ENCODE results near the gene IL12RB2. TPM values are rescaled to one million over a fixed set of nuclear protein-coding genes. Genes with fewer than 3 reads are reported as not detected.

The IL12RB2 gene
- total and polyA plus RNA-seq, 2 experiments from 2014 or later = 0.79 to 1.7 TPM

GRCh38 chr1:67352211-67352610 lies 44.5 kb downstream of the IL12RB2 start (continued):
- no peak for TF ChIP-seq ZNF114 (CRISPR knock-in tag; IDR thresholded peaks at IDR 0.05)
- TF ChIP-seq ZNF331 (CRISPR knock-in tag; IDR thresholded peaks at IDR 0.05; ENCODE audit: low read depth) = no peak
- no peak for TF ChIP-seq JUNB (IDR thresholded peaks at IDR 0.05; ENCODE audit: unreplicated experiment)

DNA sequence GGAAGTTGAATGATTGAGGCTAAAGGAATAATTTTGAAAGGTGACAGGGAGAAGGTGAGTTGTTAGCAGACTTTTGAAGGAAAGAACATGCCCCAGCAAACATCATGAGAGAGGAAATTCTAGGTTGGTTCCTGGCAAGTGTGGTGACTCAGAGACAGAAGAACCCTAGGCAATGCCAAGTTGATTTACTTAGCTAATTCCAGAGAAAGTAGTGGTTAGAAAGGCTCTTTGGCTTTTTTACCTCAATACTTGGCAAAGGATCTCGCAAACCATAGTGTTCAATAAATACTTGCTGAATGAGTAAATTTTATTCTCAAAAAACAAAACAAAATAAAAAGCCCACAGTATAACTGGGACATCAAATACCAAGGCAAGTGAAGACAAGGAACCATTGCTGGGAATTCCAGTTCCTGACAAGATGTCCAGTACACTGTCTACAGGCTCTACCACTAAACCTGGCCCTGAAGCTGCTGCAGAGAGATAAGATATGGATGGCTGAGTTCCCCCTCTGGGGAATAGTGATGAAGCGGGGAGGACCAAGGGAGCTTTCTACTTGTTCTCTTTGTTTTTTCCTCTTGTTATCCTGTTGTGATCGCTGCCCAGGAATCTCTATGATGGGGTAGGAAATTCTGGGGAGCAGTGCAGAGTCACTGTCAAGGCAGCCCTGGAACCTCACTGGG lies 48.2 kb downstream of the IL12RB2 start:
- ATAC-seq = no peak; the same call in 2 of the 3 replicates
- no peaks in the 10 kb centered on the region for H3K9me3 Mint-ChIP-seq
- Histone ChIP-seq H3K4me3 (no peak overlapping the region), H4K20me1 (replicated peaks; ENCODE audit: insufficient read depth) (no peaks in the 10 kb centered on the region), H3K4me2 (no peak overlapping the region), H3K36me3 (ENCODE audit: insufficient read depth) (no peaks in the 10 kb centered on the region), H3K9me2 (ENCODE audit: insufficient read depth) (no peaks in the 10 kb centered on the region), H2AFZ (no peak overlapping the region), H3K79me2 (replicated peaks; ENCODE audit: insufficient read depth) (no peaks in the 10 kb centered on the region), H3K27me3 (ENCODE audit: insufficient read depth) (no peaks in the 10 kb centered on the region), H3F3A (replicated peaks; ENCODE audit: low read depth) (no peaks in the 10 kb centered on the region), H3K4me1 (ENCODE audit: insufficient read depth) (no peaks in the 10 kb centered on the region), H3K27ac (ENCODE audit: low read depth) (no peak overlapping the region)
- H3K4me3 Mint-ChIP-seq = no peak overlapping the region
- H3K27me3 Mint-ChIP-seq (ENCODE audit: insufficient read depth, low read depth, poor library complexity) = no peaks in the 10 kb centered on the region
- no peak overlapping the region for H3K27ac Mint-ChIP-seq
- no peaks in the 10 kb centered on the region for H3K4me1 Mint-ChIP-seq
- TF ChIP-seq REST (IDR thresholded peaks at IDR 0.05; ENCODE audit: unreplicated experiment) (no peak), ZNF114 (CRISPR knock-in tag; IDR thresholded peaks at IDR 0.05) (no peak), CREB1 (CRISPR knock-in tag; IDR thresholded peaks at IDR 0.05; ENCODE audit: low read depth) (no peak), ZNF331 (CRISPR knock-in tag; IDR thresholded peaks at IDR 0.05; ENCODE audit: low read depth) (no peak), ETS1 (IDR thresholded peaks at IDR 0.05) (no peak)
- no peaks in the 10 kb centered on the region for H3K36me3 Mint-ChIP-seq (ENCODE audit: low read depth)
- no peak for DNase-seq (ENCODE audit: low spot score)

GRCh38 chr1:67359592-67359991 lies 51.9 kb downstream of the IL12RB2 start:
- no peaks in the 10 kb centered on the region for H3K4me1 ChIP-seq (ENCODE audit: insufficient read depth)
- Mint-ChIP-seq H3K4me1 (no peaks in the 10 kb centered on the region), H3K9me3 (no peaks in the 10 kb centered on the region), H3K27ac (no peak overlapping the region), H3K36me3 (ENCODE audit: low read depth) (no peaks in the 10 kb centered on the region), H3K27me3 (ENCODE audit: insufficient read depth, low read depth, poor library complexity) (no peaks in the 10 kb centered on the region), H3K4me3 (no peak overlapping the region)
- ATAC-seq (no peak), DNase-seq (ENCODE audit: low spot score) (no peak)
- no peak overlapping the region for H3K4me2 ChIP-seq
- H4K20me1 ChIP-seq (replicated peaks; ENCODE audit: insufficient read depth) = no peaks in the 10 kb centered on the region
- H3K9me2 ChIP-seq (ENCODE audit: insufficient read depth) = no peaks in the 10 kb centered on the region
- H3K27me3 ChIP-seq (ENCODE audit: insufficient read depth) = no peaks in the 10 kb centered on the region
- no peaks in the 10 kb centered on the region for H3F3A ChIP-seq (replicated peaks; ENCODE audit: low read depth)
- no peaks in the 10 kb centered on the region for H3K79me2 ChIP-seq (replicated peaks; ENCODE audit: insufficient read depth)
- H3K27ac ChIP-seq (ENCODE audit: low read depth) = no peak overlapping the region
- H3K36me3 ChIP-seq (ENCODE audit: insufficient read depth) = no peaks in the 10 kb centered on the region
- no peak overlapping the region for H3K4me3 ChIP-seq
- H2AFZ ChIP-seq = no peak overlapping the region
- TF ChIP-seq JUNB (IDR thresholded peaks at IDR 0.05; ENCODE audit: unreplicated experiment) (no peak), POLR2AphosphoS5 (IDR thresholded peaks at IDR 0.05; ENCODE audit: low read depth) (no peak), STAT1 (IDR thresholded peaks at IDR 0.05; ENCODE audit: unreplicated experiment) (no peak), ETS1 (IDR thresholded peaks at IDR 0.05) (no peak), EZH2phosphoT487 (IDR thresholded peaks at IDR 0.05; ENCODE audit: unreplicated experiment) (no peak), NANOG (IDR thresholded peaks at IDR 0.05; ENCODE audit: borderline replicate concordance) (no peak)
